Inferior parietal cortex (tissue), 1 donor: Measurements from ENCODE around the gene ZNF556.

Experiments used
- DNase-seq: peaks from one replicate; pipeline ENCODE4 v3.0.0-alpha.2; 2016; ENCODE audit errors: extremely low spot score

Gene ZNF556

GRCh38 chr19:2867025-2867991 is at the start of gene ZNF556:
TSS of gene ZNF556 (plus strand) at chr19:2867335. CDS start at chr19:2867422, 87 bp downstream.
- no peak for DNase-seq

- peak; percentile 94 for DNase-seq
Measured at GRCh38 chr19:2819540-2820111, 47.5 kb upstream of the ZNF556 start, which contains the start of gene ZNF554. TSS of gene ZNF554 (plus strand) at chr19:2819868. CDS start at chr19:2820072, 204 bp downstream.

- no peak for DNase-seq
Measured at GRCh38 chr19:2820112-2820702, 46.9 kb upstream of the ZNF556 start.

GRCh38 chr19:2822846-2823245 is 44.3 kb upstream of the ZNF556 start:
- no peak for DNase-seq

GRCh38 chr19:2823646-2824045 is 43.5 kb upstream of the ZNF556 start:
- no peak for DNase-seq

GRCh38 chr19:2824129-2824528 is 43.0 kb upstream of the ZNF556 start:
- no peak for DNase-seq

- DNase-seq: no peak
Measured at GRCh38 chr19:2827022-2827421, 40.1 kb upstream of the ZNF556 start.

- no peak for DNase-seq
Measured at GRCh38 chr19:2827840-2828489, 39.2 kb upstream of the ZNF556 start.

GRCh38 chr19:2834294-2834871 is 32.8 kb upstream of the ZNF556 start:
- DNase-seq: no peak

GRCh38 chr19:2837430-2837829 is 29.7 kb upstream of the ZNF556 start:
- no peak for DNase-seq

GRCh38 chr19:2840794-2841791 is 26.0 kb upstream of the ZNF556 start, which contains the start of gene ZNF555:
TSS of gene ZNF555 (plus strand) at chr19:2841475. CDS start at chr19:2841573, 98 bp downstream.
- DNase-seq: peak; percentile 99

- no peak for DNase-seq
Measured at GRCh38 chr19:2841855-2842574, 25.1 kb upstream of the ZNF556 start.

- DNase-seq: no peak
Measured at GRCh38 chr19:2845107-2845506, 22.0 kb upstream of the ZNF556 start.

- no peak for DNase-seq
Measured at GRCh38 chr19:2846180-2846894, 20.8 kb upstream of the ZNF556 start.

- DNase-seq: no peak
Measured at GRCh38 chr19:2847507-2847906, 19.6 kb upstream of the ZNF556 start.

- no peak for DNase-seq
Measured at GRCh38 chr19:2848616-2849015, 18.5 kb upstream of the ZNF556 start.

GRCh38 chr19:2850256-2850925 is 16.7 kb upstream of the ZNF556 start:
- no peak for DNase-seq

GRCh38 chr19:2852598-2852997 is 14.5 kb upstream of the ZNF556 start:
- no peak for DNase-seq
